HepG2 (cell line): Measurements from ENCODE around the gene VARS1. TPM values are rescaled to one million over a fixed set of nuclear protein-coding genes. Genes with fewer than 3 reads are reported as not detected.

ENCODE experiments used
- ZNF17 ChIP-seq: sonication (generic); formaldehyde crosslinking; IDR thresholded peaks from 2 replicates; pipeline ENCODE4 v1.5.0; 2020; ENCODE audit warnings: mild to moderate bottlenecking, missing genetic modification reagents
- polyA plus RNA-seq, 8 experiments: library from polyadenylated mRNA; depleted of rRNA in 3 of 8; stranded (reverse) in 7 of 8; unstranded in 1 of 8; fragments of >200 nt; fragmentation: Illumina TruSeq in 4 of 8; extraction: Trizol in 4 of 8; gene quantifications; 2 replicates each; pipeline versions ENCODE4 v1.2.1 to v1.2.3, GENCODE V29; 2011 to 2016; ENCODE audit warnings: low read depth in 4 of 8, missing spikeins in 1 of 8, mixed read lengths in 1 of 8; ENCODE audit not compliant: insufficient read depth in 1 of 8
- total RNA-seq, 5 experiments: library from RNA; depleted of rRNA; stranded (reverse); fragments of >200 nt; fragmentation: Illumina TruSeq; extraction: Trizol; gene quantifications; 2 replicates each; pipeline ENCODE4 v1.2.3, GENCODE V29; 2016; ENCODE audit warnings: low read depth in 1 of 5
- TF ChIP-seq, protein P1 (sequence below), 2 experiments: sonication (generic) in 1 of 2; formaldehyde crosslinking in 1 of 2; IDR thresholded peaks; 2 replicates each; pipeline versions ENCODE4 v1.4.0 to v1.6.1; 2016 to 2020; ENCODE audit warnings: borderline replicate concordance in 1 of 2, low read depth in 1 of 2, mild to moderate bottlenecking in 1 of 2, missing genetic modification reagents in 1 of 2
- TF ChIP-seq, protein P2 (sequence below): IDR thresholded peaks from 2 replicates; pipeline ENCODE4 v1.6.1; 2016; ENCODE audit warnings: missing compliant biosample characterization, missing genetic modification reagents, borderline replicate concordance
- TF ChIP-seq, protein P3 (sequence below): sonication (generic); formaldehyde crosslinking; IDR thresholded peaks from 2 replicates; pipeline ENCODE4 v1.8.0; 2022; ENCODE audit warnings: missing genetic modification reagents, mild to moderate bottlenecking, moderate library complexity, borderline replicate concordance

Gene VARS1
- total and polyA plus RNA-seq, 2 of the 13 experiments (the other 11 are each of a cell fraction or from before 2014, with no cell fraction given), result 14.7 to 56.1 TPM

DNA sequence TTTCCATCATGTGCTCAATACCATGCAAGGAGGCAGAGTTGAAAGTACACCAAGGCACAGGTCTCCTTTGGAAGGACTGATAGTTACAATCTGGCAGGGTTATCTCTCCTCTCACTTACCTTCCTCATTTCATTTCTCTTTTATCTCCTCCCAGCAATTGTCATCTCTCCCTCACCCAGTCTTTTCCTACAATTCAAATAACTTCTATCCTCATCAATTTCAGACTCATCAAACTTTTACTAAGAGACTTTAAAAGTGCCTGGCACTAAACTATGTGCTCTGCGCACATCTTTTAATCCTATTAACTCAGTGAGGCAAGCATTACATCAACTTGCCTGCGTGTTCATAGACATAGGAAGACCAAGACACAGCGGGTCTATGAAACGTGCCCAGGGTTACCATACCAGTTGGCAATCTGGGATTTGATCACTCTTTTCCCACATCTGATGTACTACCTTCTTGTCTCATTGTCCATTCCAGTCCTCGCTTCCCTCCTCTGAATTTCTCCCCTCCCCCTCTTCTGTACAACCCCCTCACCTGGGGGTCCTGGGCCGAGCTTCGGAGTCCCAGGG, 1.2 kb downstream of the VARS1 start (continued):
- TF ChIP-seq, protein P1, sequence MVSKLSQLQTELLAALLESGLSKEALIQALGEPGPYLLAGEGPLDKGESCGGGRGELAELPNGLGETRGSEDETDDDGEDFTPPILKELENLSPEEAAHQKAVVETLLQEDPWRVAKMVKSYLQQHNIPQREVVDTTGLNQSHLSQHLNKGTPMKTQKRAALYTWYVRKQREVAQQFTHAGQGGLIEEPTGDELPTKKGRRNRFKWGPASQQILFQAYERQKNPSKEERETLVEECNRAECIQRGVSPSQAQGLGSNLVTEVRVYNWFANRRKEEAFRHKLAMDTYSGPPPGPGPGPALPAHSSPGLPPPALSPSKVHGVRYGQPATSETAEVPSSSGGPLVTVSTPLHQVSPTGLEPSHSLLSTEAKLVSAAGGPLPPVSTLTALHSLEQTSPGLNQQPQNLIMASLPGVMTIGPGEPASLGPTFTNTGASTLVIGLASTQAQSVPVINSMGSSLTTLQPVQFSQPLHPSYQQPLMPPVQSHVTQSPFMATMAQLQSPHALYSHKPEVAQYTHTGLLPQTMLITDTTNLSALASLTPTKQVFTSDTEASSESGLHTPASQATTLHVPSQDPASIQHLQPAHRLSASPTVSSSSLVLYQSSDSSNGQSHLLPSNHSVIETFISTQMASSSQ (IDR thresholded peaks at IDR 0.05; ENCODE audit: low read depth), result no peak
- TF ChIP-seq, protein P1 (CRISPR knock-in tag; IDR thresholded peaks at IDR 0.05; ENCODE audit: borderline replicate concordance), result no peak
- TF ChIP-seq, protein P2, sequence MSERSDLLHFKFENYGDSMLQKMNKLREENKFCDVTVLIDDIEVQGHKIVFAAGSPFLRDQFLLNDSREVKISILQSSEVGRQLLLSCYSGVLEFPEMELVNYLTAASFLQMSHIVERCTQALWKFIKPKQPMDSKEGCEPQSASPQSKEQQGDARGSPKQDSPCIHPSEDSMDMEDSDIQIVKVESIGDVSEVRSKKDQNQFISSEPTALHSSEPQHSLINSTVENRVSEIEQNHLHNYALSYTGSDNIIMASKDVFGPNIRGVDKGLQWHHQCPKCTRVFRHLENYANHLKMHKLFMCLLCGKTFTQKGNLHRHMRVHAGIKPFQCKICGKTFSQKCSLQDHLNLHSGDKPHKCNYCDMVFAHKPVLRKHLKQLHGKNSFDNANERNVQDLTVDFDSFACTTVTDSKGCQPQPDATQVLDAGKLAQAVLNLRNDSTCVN (CRISPR knock-in tag), result 0 out of 2 replicates have a peak, but pooled peaks have one; percentile 29
- TF ChIP-seq, protein P3, sequence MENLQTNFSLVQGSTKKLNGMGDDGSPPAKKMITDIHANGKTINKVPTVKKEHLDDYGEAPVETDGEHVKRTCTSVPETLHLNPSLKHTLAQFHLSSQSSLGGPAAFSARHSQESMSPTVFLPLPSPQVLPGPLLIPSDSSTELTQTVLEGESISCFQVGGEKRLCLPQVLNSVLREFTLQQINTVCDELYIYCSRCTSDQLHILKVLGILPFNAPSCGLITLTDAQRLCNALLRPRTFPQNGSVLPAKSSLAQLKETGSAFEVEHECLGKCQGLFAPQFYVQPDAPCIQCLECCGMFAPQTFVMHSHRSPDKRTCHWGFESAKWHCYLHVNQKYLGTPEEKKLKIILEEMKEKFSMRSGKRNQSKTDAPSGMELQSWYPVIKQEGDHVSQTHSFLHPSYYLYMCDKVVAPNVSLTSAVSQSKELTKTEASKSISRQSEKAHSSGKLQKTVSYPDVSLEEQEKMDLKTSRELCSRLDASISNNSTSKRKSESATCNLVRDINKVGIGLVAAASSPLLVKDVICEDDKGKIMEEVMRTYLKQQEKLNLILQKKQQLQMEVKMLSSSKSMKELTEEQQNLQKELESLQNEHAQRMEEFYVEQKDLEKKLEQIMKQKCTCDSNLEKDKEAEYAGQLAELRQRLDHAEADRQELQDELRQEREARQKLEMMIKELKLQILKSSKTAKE (CRISPR knock-in tag), result 0 out of 2 replicates have a peak, but pooled peaks have one; percentile 23
- TF ChIP-seq ZNF17, result no peak
